Stimulated activated CD4-positive, alpha-beta T cell treated with anti-CD3 and anti-CD28 coated beads, Interleukin-4, amount 100 ng/mL, for 1 hour (primary cell): Measurements from ENCODE around the gene ZFAND5.

Experiments used
- DNase-seq: peaks from one replicate; pipeline ENCODE4 v3.0.0-alpha.2; 2020

ZFAND5 gene

GRCh38 chr9:72362118-72362531, 2.9 kb downstream of the ZFAND5 start:
- no peak for DNase-seq

GRCh38 chr9:72361217-72361616, 3.8 kb downstream of the ZFAND5 start:
- DNase-seq: no peak

GRCh38 chr9:72360324-72360723, 4.7 kb downstream of the ZFAND5 start:
- no peak for DNase-seq

GRCh38 chr9:72356041-72356582, 8.9 kb downstream of the ZFAND5 start:
- no peak for DNase-seq

GRCh38 chr9:72355153-72355552, 9.9 kb downstream of the ZFAND5 start:
- DNase-seq: no peak

- DNase-seq: no peak
Observed at GRCh38 chr9:72354704-72355103, 10.3 kb downstream of the ZFAND5 start.

GRCh38 chr9:72353455-72354116, 11.4 kb downstream of the ZFAND5 start:
- no peak for DNase-seq

- DNase-seq: no peak
Observed at GRCh38 chr9:72352911-72353388, 12.1 kb downstream of the ZFAND5 start.

- DNase-seq: no peak
Observed at GRCh38 chr9:72351538-72352453, 13.2 kb downstream of the ZFAND5 start.

GRCh38 chr9:72349911-72350310, 15.1 kb downstream of the ZFAND5 start:
- no peak for DNase-seq

GRCh38 chr9:72349240-72349639, 15.8 kb downstream of the ZFAND5 start:
- DNase-seq: no peak

- no peak for DNase-seq
Observed at GRCh38 chr9:72346333-72346732, 18.7 kb downstream of the ZFAND5 start.

GRCh38 chr9:72338631-72339030, 26.4 kb downstream of the ZFAND5 start:
- DNase-seq: no peak

GRCh38 chr9:72337286-72337685, 27.7 kb downstream of the ZFAND5 start:
- DNase-seq: no peak

GRCh38 chr9:72334658-72335337, 30.2 kb downstream of the ZFAND5 start:
- no peak for DNase-seq

- no peak for DNase-seq
Observed at GRCh38 chr9:72333709-72334108, 31.3 kb downstream of the ZFAND5 start.

GRCh38 chr9:72333197-72333596, 31.8 kb downstream of the ZFAND5 start:
- no peak for DNase-seq

GRCh38 chr9:72332351-72332750, 32.7 kb downstream of the ZFAND5 start:
- no peak for DNase-seq

GRCh38 chr9:72327631-72328030, 37.4 kb downstream of the ZFAND5 start:
- DNase-seq: no peak

GRCh38 chr9:72326641-72327040, 38.4 kb downstream of the ZFAND5 start:
- DNase-seq: no peak

- no peak for DNase-seq
Observed at GRCh38 chr9:72324974-72325373, 40.0 kb downstream of the ZFAND5 start.

- DNase-seq: no peak
Observed at GRCh38 chr9:72322678-72323077, 42.3 kb downstream of the ZFAND5 start.

GRCh38 chr9:72322259-72322658, 42.7 kb downstream of the ZFAND5 start:
- no peak for DNase-seq
